ENCODE data around the gene AK4.

AK4 gene

DNA sequence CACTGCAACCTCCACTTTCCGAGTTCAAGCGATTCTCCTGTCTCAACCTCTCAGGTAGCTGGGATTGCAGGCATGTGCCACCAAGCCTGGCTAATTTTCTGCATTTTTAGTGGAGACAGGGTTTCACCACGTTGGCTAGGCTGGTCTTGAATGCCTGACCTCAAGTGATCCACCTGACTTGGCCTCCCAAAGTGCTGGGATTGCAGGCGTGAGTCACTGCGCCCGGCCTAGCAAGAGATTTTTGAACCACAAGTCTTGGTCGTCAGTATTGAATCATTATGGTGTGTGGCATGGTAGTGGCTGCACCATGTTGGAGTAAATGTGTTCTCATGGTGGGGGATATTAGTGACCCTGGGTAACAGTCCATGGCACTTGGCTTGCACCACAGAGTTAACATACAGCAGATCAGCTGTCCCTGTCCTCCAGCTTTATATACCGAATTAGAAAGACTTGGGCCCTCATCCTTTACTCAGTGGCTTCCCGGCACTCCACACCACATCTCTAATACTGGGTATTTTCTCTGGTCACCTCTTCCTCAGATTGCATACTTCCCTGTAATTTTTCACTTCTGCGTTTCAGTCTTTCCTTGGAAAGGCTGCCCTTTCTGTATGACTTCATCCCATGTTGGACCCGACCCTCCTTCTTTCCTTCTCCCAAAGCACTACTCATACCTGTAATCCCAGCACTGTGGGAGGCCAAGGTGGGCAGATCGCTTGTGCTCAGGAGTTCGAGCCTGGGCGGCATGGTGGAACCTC, 25.1 kb downstream of the AK4 start:
- no peak overlapping the region for H3K4me3 ChIP-seq (ENCODE audit: control insufficient read depth, low read depth, low read length)
- peak; percentile 49 for DNase-seq (ENCODE audit: low read depth)
- TF ChIP-seq CTCF (conservative IDR thresholded peaks at IDR 0.05; ENCODE audit: control insufficient read depth, insufficient read depth, low read depth, low read length): no peak

- peak; percentile 99 for DNase-seq (ENCODE audit: low read depth)
- H3K4me3 ChIP-seq (ENCODE audit: control insufficient read depth, low read depth, low read length): no peak overlapping the region
These were observed 26.6 kb downstream of the AK4 start for GRCh38 chr1:65174585-65174984.

GRCh38 chr1:65175171-65176055, 27.4 kb downstream of the AK4 start:
- peak; percentile 63 for DNase-seq (ENCODE audit: low read depth)
- H3K4me3 ChIP-seq (ENCODE audit: control insufficient read depth, low read depth, low read length): no peak overlapping the region
- no peak for TF ChIP-seq CTCF (conservative IDR thresholded peaks at IDR 0.05; ENCODE audit: control insufficient read depth, insufficient read depth, low read depth, low read length)

More at GRCh38 chr1:65174585-65174984, 26.6 kb downstream of the AK4 start:
- TF ChIP-seq CTCF (conservative IDR thresholded peaks at IDR 0.05; ENCODE audit: control insufficient read depth, insufficient read depth, low read depth, low read length): no peak

DNA sequence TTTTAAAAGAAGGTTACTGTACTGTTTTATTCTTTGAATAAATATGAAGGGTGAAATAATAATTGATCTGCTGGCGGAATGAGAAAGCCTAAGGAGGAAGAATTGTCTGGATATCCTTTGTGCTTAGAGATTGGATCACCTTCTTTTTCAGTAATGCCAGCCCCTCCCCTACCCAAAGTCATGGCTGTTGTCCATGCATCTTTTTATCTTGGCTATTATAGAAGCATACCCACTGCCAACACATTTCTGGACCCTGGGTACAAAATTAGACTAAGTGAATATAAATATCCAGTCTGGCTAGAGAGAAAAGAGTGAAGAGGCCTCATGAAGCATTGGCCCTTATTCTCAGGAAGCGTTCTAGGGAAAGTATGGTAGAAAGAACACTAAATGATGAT, 28.1 kb downstream of the AK4 start:
- no peak for DNase-seq (ENCODE audit: low read depth)
- TF ChIP-seq CTCF (conservative IDR thresholded peaks at IDR 0.05; ENCODE audit: control insufficient read depth, insufficient read depth, low read depth, low read length): no peak
- no peak overlapping the region for H3K4me3 ChIP-seq (ENCODE audit: control insufficient read depth, low read depth, low read length)

GRCh38 chr1:65176591-65176990, 28.6 kb downstream of the AK4 start:
- H3K4me3 ChIP-seq (ENCODE audit: control insufficient read depth, low read depth, low read length): no peak overlapping the region
- TF ChIP-seq CTCF (conservative IDR thresholded peaks at IDR 0.05; ENCODE audit: control insufficient read depth, insufficient read depth, low read depth, low read length): no peak
- DNase-seq (ENCODE audit: low read depth): no peak

DNA sequence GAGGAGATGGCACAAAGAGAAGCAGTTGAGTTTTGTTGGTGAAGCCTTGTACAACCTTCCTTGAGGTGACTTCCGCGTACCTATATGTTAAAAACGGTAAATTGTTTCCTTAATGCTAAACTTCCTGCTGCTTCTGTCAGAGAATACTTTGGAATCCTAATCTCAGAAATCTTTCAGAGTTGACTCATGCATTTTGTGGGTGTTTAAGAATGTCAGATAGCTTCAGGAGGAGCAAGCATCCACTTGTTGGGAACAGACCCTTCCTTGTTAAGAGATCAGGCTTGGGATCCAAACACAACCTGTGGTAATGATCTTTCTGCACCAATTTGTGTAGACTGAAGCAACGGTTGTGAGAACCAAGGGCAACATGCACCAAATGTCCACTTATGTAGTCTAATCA, 29.5 kb downstream of the AK4 start:
- DNase-seq (ENCODE audit: low read depth): peak; percentile 44
- no peak for TF ChIP-seq CTCF (conservative IDR thresholded peaks at IDR 0.05; ENCODE audit: control insufficient read depth, insufficient read depth, low read depth, low read length)
- no peak overlapping the region for H3K4me3 ChIP-seq (ENCODE audit: control insufficient read depth, low read depth, low read length)
